ENCODE results near the gene USP51.

Gene USP51

DNA sequence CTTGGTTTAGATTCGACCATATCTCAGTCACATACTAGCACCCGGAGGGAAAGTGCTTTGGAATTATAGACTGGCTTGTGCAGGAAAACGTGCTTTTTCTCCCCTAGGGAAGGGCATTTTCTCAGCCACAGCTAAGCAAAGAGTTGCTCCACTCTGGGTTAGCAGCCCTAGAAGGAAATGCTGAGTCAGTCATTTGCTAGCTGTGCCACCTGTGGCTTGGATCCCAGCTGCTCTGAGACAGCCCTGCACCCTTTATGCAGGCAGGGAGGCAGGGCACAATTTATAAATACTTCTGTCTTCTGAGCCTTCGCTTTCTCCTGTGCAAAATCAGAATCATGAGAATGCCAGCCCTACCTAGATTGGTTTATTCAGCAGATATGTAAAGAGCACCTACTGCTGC, 1.3 kb upstream of the USP51 start:
- H3K79me2 ChIP-seq (ENCODE audit: low read length) = no peaks in the 10 kb centered on the region
- no peaks in the 10 kb centered on the region for H3K27me3 ChIP-seq (ENCODE audit: low read depth, low read length)
- H2AFZ ChIP-seq (ENCODE audit: low read depth, low read length) = no peak overlapping the region
- TF ChIP-seq, protein P1, sequence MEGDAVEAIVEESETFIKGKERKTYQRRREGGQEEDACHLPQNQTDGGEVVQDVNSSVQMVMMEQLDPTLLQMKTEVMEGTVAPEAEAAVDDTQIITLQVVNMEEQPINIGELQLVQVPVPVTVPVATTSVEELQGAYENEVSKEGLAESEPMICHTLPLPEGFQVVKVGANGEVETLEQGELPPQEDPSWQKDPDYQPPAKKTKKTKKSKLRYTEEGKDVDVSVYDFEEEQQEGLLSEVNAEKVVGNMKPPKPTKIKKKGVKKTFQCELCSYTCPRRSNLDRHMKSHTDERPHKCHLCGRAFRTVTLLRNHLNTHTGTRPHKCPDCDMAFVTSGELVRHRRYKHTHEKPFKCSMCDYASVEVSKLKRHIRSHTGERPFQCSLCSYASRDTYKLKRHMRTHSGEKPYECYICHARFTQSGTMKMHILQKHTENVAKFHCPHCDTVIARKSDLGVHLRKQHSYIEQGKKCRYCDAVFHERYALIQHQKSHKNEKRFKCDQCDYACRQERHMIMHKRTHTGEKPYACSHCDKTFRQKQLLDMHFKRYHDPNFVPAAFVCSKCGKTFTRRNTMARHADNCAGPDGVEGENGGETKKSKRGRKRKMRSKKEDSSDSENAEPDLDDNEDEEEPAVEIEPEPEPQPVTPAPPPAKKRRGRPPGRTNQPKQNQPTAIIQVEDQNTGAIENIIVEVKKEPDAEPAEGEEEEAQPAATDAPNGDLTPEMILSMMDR (IDR thresholded peaks at IDR 0.05; ENCODE audit: low read depth, low read length) = no peak
- TF ChIP-seq EZH2phosphoT487 (IDR thresholded peaks at IDR 0.05; ENCODE audit: low read depth) = no peak
- peaks cover 7% of the 10 kb centered on the region; the same call in 1 of the 2 replicates for H3K4me1 ChIP-seq (ENCODE audit: low read length)
- no peak overlapping the region for H3K4me2 ChIP-seq (ENCODE audit: low read length)
- no peaks in the 10 kb centered on the region for H3K9me3 ChIP-seq (ENCODE audit: insufficient read depth, low read length)
- no peaks in the 10 kb centered on the region for H3K36me3 ChIP-seq (replicated peaks; ENCODE audit: low read depth, low read length)
- H3K27ac ChIP-seq (ENCODE audit: low read length) = no peak overlapping the region
- H3K9ac ChIP-seq (ENCODE audit: low read length) = no peak overlapping the region
- no peaks in the 10 kb centered on the region for H4K20me1 ChIP-seq (ENCODE audit: insufficient read depth, low read length)
- H3K4me3 ChIP-seq (ENCODE audit: low read length) = no peak overlapping the region

DNA sequence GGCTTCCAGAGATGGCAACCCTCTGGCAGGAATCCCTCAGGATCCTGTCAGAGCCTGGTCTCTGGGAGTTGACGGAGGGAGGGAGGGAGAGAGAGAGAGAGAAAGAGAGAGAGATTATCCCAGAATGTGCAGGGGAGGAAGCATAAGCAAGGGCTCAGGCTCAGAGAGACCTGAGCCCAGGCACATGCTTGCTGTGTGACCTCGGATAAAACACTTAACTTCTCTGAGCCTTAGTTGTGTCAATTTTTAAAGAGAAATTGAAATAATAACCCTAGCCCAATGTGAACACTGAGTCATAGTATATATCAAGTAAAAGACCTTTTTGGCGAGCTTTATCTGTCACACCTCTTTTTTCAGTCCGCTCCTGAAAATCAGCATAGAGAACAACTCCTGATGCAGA, 473 bp upstream of the USP51 start:
- no peak for TF ChIP-seq EZH2phosphoT487 (IDR thresholded peaks at IDR 0.05; ENCODE audit: low read depth)
- TF ChIP-seq, protein P1 (IDR thresholded peaks at IDR 0.05; ENCODE audit: low read depth, low read length) = no peak
- H3K36me3 ChIP-seq (replicated peaks; ENCODE audit: low read depth, low read length) = no peaks in the 10 kb centered on the region
- H3K4me3 ChIP-seq (ENCODE audit: low read length) = peak overlapping the region; percentile 90
- H3K4me2 ChIP-seq (ENCODE audit: low read length) = peak overlapping the region; percentile 86
- H3K79me2 ChIP-seq (ENCODE audit: low read length) = no peaks in the 10 kb centered on the region
- peaks cover 9% of the 10 kb centered on the region for H3K4me1 ChIP-seq (ENCODE audit: low read length)
- H3K27ac ChIP-seq (ENCODE audit: low read length) = no peak overlapping the region
- no peaks in the 10 kb centered on the region for H4K20me1 ChIP-seq (ENCODE audit: insufficient read depth, low read length)
- H3K9ac ChIP-seq (ENCODE audit: low read length) = peak overlapping the region; percentile 85
- H2AFZ ChIP-seq (ENCODE audit: low read depth, low read length) = no peak overlapping the region
- H3K9me3 ChIP-seq (ENCODE audit: insufficient read depth, low read length) = no peaks in the 10 kb centered on the region
- no peaks in the 10 kb centered on the region for H3K27me3 ChIP-seq (ENCODE audit: low read depth, low read length)

DNA sequence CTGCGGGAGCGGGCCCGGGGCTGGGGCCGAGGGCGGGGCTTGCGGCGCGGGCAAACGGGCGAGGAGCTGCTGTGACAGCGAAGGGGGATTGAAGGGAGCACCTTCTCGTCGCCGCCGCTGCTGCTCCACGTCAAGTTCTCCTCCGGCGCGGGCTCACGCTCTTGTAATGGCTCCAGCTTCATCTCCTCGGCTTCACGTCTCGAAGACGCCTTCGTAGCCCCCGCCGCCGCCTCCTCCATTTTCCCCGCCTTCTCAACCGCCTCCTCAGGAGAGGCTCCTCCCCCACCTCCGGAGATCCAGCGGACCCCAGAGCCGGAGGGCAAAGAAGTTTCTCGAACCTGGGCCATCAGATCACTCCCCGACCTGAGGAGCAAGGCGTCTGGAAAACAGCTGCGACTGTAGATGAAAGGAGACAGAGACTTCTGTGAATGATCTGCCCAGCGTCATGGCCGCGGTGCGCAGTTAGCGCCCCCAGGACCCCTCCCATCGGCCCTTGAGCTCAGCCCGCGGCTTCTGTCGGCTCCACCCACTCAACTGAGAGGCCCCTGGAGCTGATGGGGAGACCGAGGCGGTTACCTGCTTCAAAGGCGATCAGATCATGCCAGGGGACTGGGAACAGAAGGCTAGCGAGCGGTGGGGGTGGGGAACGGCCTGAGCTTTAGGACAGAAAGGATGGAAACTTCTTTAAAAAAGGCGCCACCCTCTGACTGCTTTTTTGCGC, 895 bp downstream of the USP51 start:
- Histone ChIP-seq H2AFZ (ENCODE audit: low read depth, low read length) (peak overlapping the region; percentile 91), H3K9ac (ENCODE audit: low read length) (peak overlapping the region; percentile 85), H3K79me2 (ENCODE audit: low read length) (no peaks in the 10 kb centered on the region), H4K20me1 (ENCODE audit: insufficient read depth, low read length) (no peaks in the 10 kb centered on the region), H3K4me3 (ENCODE audit: low read length) (peak overlapping the region; percentile 90), H3K27me3 (ENCODE audit: low read depth, low read length) (no peaks in the 10 kb centered on the region), H3K36me3 (replicated peaks; ENCODE audit: low read depth, low read length) (no peaks in the 10 kb centered on the region), H3K4me1 (ENCODE audit: low read length) (peaks cover 14% of the 10 kb centered on the region), H3K9me3 (ENCODE audit: insufficient read depth, low read length) (no peaks in the 10 kb centered on the region), H3K27ac (ENCODE audit: low read length) (peak overlapping the region; percentile 66), H3K4me2 (ENCODE audit: low read length) (peak overlapping the region; percentile 86)
- TF ChIP-seq, protein P1 (IDR thresholded peaks at IDR 0.05; ENCODE audit: low read depth, low read length) = no peak
- TF ChIP-seq EZH2phosphoT487 (IDR thresholded peaks at IDR 0.05; ENCODE audit: low read depth) = no peak

DNA sequence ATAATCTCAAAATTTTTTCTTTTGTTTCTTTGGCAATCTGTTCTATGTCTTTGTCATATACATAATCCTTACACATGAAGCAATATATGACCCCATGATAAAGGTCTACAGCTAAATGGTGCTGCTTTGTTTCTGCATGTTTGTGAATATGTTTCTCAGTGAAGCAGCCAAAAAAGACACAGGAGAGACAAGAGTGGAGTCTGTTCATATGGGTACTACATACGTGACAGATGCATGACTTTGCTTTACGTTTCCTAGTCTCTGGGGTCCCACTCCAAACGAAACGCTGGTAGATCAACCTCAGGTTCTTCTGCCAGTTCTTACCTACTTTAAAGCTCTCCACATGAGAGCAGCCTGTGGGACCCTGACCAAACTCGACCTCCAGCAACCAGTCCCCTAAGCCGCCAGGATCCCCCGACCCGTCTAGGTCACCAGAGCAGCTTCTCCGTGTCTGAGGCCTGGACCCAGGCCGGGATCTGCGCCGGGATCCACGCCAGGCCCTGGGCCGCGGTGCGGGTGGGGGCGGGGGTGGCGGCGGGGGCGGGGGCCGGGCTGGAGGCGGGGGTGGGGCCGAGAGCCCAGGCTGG, 1.5 kb downstream of the USP51 start:
- Histone ChIP-seq H3K36me3 (replicated peaks; ENCODE audit: low read depth, low read length) (no peaks in the 10 kb centered on the region), H3K4me3 (ENCODE audit: low read length) (peak overlapping the region; percentile 90), H3K27me3 (ENCODE audit: low read depth, low read length) (no peaks in the 10 kb centered on the region), H3K9me3 (ENCODE audit: insufficient read depth, low read length) (no peaks in the 10 kb centered on the region), H3K27ac (ENCODE audit: low read length) (0 out of 2 replicates have a peak overlapping the region, but pooled peaks have one; percentile 10), H3K79me2 (ENCODE audit: low read length) (no peaks in the 10 kb centered on the region), H3K9ac (ENCODE audit: low read length) (peak overlapping the region; percentile 76), H2AFZ (ENCODE audit: low read depth, low read length) (peak overlapping the region; percentile 76; the same call in 1 of the 2 replicates), H3K4me2 (ENCODE audit: low read length) (peak overlapping the region; percentile 86), H4K20me1 (ENCODE audit: insufficient read depth, low read length) (no peaks in the 10 kb centered on the region), H3K4me1 (ENCODE audit: low read length) (peaks cover 14% of the 10 kb centered on the region)
- TF ChIP-seq EZH2phosphoT487 (IDR thresholded peaks at IDR 0.05; ENCODE audit: low read depth) = no peak
- TF ChIP-seq, protein P1 (IDR thresholded peaks at IDR 0.05; ENCODE audit: low read depth, low read length) = no peak

Data from OCI-LY3 (cell line).